ENCODE results near the gene C1orf122. TPM values are rescaled to one million over a fixed set of nuclear protein-coding genes. Genes with fewer than 3 reads are reported as not detected.
A peak's percentile ranks its signal among the peaks of the same experiment; 100 is the strongest.

Gene C1orf122
- total and polyA plus RNA-seq, 4 donors, result 4.5 to 45.1 (median 18.2) TPM

DNA sequence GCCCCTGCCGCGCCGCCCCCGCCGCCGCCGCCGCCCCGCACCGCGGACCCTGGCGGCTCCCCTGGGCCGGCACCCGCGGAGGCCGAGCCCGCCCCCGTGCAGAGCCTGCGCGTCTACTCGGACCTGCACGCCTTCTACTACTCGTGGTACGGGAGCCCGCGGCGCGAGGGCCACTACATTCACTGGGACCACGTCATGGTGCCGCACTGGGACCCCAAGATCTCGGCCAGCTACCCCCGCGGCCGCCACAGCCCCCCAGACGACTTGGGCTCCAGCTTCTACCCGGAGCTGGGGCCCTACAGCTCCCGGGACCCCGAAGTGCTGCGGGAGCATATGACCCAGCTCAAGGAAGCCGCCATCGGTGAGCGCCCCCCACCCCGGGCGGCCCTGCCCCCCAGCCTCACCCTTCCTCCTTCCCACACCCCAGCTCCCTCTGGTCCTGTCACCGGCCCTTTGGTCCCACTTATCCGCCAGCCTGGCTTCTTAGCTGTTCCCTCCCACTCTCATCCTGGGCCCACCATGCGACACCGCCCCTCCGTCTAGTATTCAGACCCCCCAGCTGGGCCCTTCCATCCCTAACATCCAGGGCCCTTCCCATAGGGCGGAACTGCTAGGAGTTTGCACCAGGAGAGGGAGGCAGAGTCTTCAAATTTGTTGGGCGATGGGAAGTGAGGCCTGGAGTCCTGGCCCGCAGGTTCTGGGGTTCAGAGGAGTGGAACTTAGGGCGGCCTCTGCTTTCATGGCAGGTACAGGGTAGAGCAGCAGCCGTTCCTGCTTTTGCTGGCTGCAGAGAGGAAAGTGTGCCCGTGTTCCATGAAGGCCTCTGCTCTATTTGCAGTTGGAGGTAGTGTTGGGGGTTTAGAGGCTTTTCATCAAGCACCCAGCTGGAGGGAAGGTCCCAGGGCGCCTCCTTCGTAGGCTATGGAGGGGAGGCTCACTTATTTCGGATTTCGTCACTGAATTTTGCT, 12.9 kb upstream of the C1orf122 start:
- no peak overlapping the region for H3K27ac ChIP-seq (ENCODE audit: low read depth in 1 of 2, low read length in 2 of 2)
- H3K36me3 ChIP-seq (ENCODE audit: control insufficient read depth in 4 of 4, insufficient read depth in 3 of 4, low read depth in 1 of 4, low read length in 3 of 4), result peaks cover 0 to 9% (median 4%) of the 10 kb centered on the region in 4 donors
- peak overlapping the region in 2 of 3 donors; percentile 46 to 70 for H3K4me3 ChIP-seq (ENCODE audit: low read depth in 1 of 3, low read length in 3 of 3)
- H3K9ac ChIP-seq (ENCODE audit: low read depth in 1 of 2, low read length in 2 of 2), result no peak overlapping the region
- H3K4me1 ChIP-seq (ENCODE audit: control insufficient read depth in 4 of 4, insufficient read depth in 4 of 4, low read length in 3 of 4), result peaks cover 7 to 21% (median 9%) of the 10 kb centered on the region in 4 donors
- H3K9me3 ChIP-seq (ENCODE audit: control insufficient read depth in 4 of 4, low read length in 3 of 4), result no peaks in the 10 kb centered on the region
- no peak for DNase-seq (ENCODE audit: low spot score)
- TF ChIP-seq EGR1 (IDR thresholded peaks at IDR 0.05; ENCODE audit: low read depth in 2 of 2) (no peak), HNF4G (IDR thresholded peaks at IDR 0.05) (no peak), HNF4A (conservative IDR thresholded peaks at IDR 0.05) (no peak), GABPA (IDR thresholded peaks at IDR 0.05 in 1 of 2, conservative IDR thresholded peaks at IDR 0.05 in 1 of 2) (no peak), RXRA (IDR thresholded peaks at IDR 0.05) (no peak), YY1 (IDR thresholded peaks at IDR 0.05) (no peak), FOXA1 (IDR thresholded peaks at IDR 0.05) (no peak), NR2F2 (IDR thresholded peaks at IDR 0.05) (no peak), TAF1 (conservative IDR thresholded peaks at IDR 0.05) (no peak), RAD21 (IDR thresholded peaks at IDR 0.05) (no peak), FOXA2 (IDR thresholded peaks at IDR 0.05) (no peak), JUND (IDR thresholded peaks at IDR 0.05) (no peak), SP1 (IDR thresholded peaks at IDR 0.05) (no peak)
- TF ChIP-seq, protein P1, sequence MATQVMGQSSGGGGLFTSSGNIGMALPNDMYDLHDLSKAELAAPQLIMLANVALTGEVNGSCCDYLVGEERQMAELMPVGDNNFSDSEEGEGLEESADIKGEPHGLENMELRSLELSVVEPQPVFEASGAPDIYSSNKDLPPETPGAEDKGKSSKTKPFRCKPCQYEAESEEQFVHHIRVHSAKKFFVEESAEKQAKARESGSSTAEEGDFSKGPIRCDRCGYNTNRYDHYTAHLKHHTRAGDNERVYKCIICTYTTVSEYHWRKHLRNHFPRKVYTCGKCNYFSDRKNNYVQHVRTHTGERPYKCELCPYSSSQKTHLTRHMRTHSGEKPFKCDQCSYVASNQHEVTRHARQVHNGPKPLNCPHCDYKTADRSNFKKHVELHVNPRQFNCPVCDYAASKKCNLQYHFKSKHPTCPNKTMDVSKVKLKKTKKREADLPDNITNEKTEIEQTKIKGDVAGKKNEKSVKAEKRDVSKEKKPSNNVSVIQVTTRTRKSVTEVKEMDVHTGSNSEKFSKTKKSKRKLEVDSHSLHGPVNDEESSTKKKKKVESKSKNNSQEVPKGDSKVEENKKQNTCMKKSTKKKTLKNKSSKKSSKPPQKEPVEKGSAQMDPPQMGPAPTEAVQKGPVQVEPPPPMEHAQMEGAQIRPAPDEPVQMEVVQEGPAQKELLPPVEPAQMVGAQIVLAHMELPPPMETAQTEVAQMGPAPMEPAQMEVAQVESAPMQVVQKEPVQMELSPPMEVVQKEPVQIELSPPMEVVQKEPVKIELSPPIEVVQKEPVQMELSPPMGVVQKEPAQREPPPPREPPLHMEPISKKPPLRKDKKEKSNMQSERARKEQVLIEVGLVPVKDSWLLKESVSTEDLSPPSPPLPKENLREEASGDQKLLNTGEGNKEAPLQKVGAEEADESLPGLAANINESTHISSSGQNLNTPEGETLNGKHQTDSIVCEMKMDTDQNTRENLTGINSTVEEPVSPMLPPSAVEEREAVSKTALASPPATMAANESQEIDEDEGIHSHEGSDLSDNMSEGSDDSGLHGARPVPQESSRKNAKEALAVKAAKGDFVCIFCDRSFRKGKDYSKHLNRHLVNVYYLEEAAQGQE (IDR thresholded peaks at IDR 0.05), result no peak
- TF ChIP-seq, protein P2, sequence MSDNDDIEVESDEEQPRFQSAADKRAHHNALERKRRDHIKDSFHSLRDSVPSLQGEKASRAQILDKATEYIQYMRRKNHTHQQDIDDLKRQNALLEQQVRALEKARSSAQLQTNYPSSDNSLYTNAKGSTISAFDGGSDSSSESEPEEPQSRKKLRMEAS (IDR thresholded peaks at IDR 0.05), result no peak
- TF ChIP-seq, protein P3, sequence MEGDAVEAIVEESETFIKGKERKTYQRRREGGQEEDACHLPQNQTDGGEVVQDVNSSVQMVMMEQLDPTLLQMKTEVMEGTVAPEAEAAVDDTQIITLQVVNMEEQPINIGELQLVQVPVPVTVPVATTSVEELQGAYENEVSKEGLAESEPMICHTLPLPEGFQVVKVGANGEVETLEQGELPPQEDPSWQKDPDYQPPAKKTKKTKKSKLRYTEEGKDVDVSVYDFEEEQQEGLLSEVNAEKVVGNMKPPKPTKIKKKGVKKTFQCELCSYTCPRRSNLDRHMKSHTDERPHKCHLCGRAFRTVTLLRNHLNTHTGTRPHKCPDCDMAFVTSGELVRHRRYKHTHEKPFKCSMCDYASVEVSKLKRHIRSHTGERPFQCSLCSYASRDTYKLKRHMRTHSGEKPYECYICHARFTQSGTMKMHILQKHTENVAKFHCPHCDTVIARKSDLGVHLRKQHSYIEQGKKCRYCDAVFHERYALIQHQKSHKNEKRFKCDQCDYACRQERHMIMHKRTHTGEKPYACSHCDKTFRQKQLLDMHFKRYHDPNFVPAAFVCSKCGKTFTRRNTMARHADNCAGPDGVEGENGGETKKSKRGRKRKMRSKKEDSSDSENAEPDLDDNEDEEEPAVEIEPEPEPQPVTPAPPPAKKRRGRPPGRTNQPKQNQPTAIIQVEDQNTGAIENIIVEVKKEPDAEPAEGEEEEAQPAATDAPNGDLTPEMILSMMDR (IDR thresholded peaks at IDR 0.05; ENCODE audit: low read depth, low read length, missing input control), result no peak
- TF ChIP-seq, protein P4, sequence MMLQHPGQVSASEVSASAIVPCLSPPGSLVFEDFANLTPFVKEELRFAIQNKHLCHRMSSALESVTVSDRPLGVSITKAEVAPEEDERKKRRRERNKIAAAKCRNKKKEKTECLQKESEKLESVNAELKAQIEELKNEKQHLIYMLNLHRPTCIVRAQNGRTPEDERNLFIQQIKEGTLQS (IDR thresholded peaks at IDR 0.05), result no peak
- TF ChIP-seq, protein P5, sequence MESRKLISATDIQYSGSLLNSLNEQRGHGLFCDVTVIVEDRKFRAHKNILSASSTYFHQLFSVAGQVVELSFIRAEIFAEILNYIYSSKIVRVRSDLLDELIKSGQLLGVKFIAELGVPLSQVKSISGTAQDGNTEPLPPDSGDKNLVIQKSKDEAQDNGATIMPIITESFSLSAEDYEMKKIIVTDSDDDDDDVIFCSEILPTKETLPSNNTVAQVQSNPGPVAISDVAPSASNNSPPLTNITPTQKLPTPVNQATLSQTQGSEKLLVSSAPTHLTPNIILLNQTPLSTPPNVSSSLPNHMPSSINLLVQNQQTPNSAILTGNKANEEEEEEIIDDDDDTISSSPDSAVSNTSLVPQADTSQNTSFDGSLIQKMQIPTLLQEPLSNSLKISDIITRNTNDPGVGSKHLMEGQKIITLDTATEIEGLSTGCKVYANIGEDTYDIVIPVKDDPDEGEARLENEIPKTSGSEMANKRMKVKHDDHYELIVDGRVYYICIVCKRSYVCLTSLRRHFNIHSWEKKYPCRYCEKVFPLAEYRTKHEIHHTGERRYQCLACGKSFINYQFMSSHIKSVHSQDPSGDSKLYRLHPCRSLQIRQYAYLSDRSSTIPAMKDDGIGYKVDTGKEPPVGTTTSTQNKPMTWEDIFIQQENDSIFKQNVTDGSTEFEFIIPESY (IDR thresholded peaks at IDR 0.05), result no peak
- no peaks in the 10 kb centered on the region for H3K27me3 ChIP-seq (ENCODE audit: control insufficient read depth in 4 of 4, insufficient read depth in 4 of 4, low read length in 3 of 4)
- 15% methylated on average over 59 of the region's 59 CpGs for WGBS
